Subcutaneous abdominal adipose tissue (tissue), 5 donors: Measurements from ENCODE around the gene PCCA.
"Not testable (repeated sequence)": the region's sequence is repeated elsewhere in the genome, so short reads cannot be mapped to it uniquely, and the experiment has no call there.

Source experiments
- H3K27ac ChIP-seq: one replicate; pipeline ENCODE4 v1.7.0; 2013; ENCODE audit warnings: low read depth, mild to moderate bottlenecking, inconsistent platforms, low read length, moderate library complexity
- H3K27me3 ChIP-seq, 5 donors: one replicate each; pipeline ENCODE4 v1.7.0; 2013; ENCODE audit warnings: low read length in 5 of 5, inconsistent platforms in 1 of 5; ENCODE audit not compliant: control insufficient read depth in 5 of 5, insufficient read depth in 4 of 5
- H3K36me3 ChIP-seq, 5 donors: one replicate each; pipeline ENCODE4 v1.7.0; 2013; ENCODE audit warnings: low read length in 5 of 5; ENCODE audit not compliant: control insufficient read depth in 5 of 5, insufficient read depth in 5 of 5
- H3K4me1 ChIP-seq, 5 donors: one replicate each; pipeline ENCODE4 v1.7.0; 2013; ENCODE audit warnings: low read length in 5 of 5, mild to moderate bottlenecking in 3 of 5, moderate library complexity in 1 of 5; ENCODE audit not compliant: control insufficient read depth in 5 of 5, insufficient read depth in 5 of 5
- H3K4me3 ChIP-seq, 5 donors: one replicate each; pipeline ENCODE4 v1.7.0; 2013; ENCODE audit warnings: low read length in 5 of 5, low read depth in 1 of 5
- H3K9ac ChIP-seq, 5 donors: one replicate each; pipeline ENCODE4 v1.7.0; 2013; ENCODE audit warnings: low read length in 5 of 5, mild to moderate bottlenecking in 4 of 5, moderate library complexity in 3 of 5
- H3K9me3 ChIP-seq, 5 donors: one replicate each; pipeline ENCODE4 v1.7.0; 2013; ENCODE audit warnings: low read length in 5 of 5; ENCODE audit not compliant: control insufficient read depth in 5 of 5
- donor health status: healthy.
- donor health status: healthy.
- donor health status: healthy.
- donor health status: healthy.
- donor health status: healthy.

PCCA gene

GRCh38 chr13:100150711-100151110, 61.8 kb downstream of the PCCA start:
- not testable (repeated sequence) for H3K4me3 ChIP-seq, H3K4me1 ChIP-seq, H3K27me3 ChIP-seq, H3K9ac ChIP-seq, H3K27ac ChIP-seq
- Histone ChIP-seq H3K9me3 (peaks cover 0 to 10% (median 0%) of the 10 kb centered on the region in 5 donors), H3K36me3 (peaks cover 5 to 11% (median 8%) of the 10 kb centered on the region in 5 donors)

- Histone ChIP-seq H3K36me3 (peaks cover 7 to 22% (median 12%) of the 10 kb centered on the region in 5 donors), H3K4me1 (peaks cover 0 to 5% (median 0%) of the 10 kb centered on the region in 5 donors), H3K27ac (no peak overlapping the region), H3K4me3 (no peak overlapping the region), H3K27me3 (no peaks in the 10 kb centered on the region), H3K9me3 (no peaks in the 10 kb centered on the region), H3K9ac (no peak overlapping the region)
These were observed 66.0 kb downstream of the PCCA start for GRCh38 chr13:100154842-100155416.

DNA sequence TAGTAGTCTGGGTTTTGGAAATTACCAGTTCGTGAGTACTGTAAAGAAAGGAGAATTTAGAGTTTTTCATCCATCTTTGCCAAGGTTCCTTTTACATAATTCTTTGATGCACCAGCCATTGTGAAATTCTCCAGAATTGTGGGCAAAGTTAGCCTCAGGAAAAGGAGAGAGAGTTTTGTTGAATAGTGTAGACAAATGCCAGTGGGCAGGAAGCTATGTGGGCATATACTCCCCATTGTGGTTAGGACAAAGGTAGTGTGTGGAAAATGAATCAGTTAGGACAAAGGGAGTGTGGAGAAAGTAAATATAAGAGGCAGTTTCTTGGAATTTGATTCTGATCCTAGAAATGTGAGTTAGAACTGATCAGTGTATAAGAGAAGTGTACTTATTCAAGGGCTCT, 67.9 kb downstream of the PCCA start:
- no peak overlapping the region for H3K9ac ChIP-seq
- no peak overlapping the region for H3K4me3 ChIP-seq
- no peaks in the 10 kb centered on the region for H3K27me3 ChIP-seq
- peaks cover 11 to 17% (median 13%) of the 10 kb centered on the region in 5 donors for H3K36me3 ChIP-seq
- H3K27ac ChIP-seq, result no peak overlapping the region
- no peaks in the 10 kb centered on the region for H3K9me3 ChIP-seq
- H3K4me1 ChIP-seq, result peaks cover 0 to 5% (median 0%) of the 10 kb centered on the region in 5 donors

- Histone ChIP-seq H3K36me3 (peaks cover 11 to 17% (median 13%) of the 10 kb centered on the region in 5 donors), H3K4me3 (no peak overlapping the region), H3K9ac (no peak overlapping the region), H3K9me3 (no peaks in the 10 kb centered on the region), H3K27ac (no peak overlapping the region), H3K4me1 (peaks cover 0 to 5% (median 0%) of the 10 kb centered on the region in 5 donors), H3K27me3 (no peaks in the 10 kb centered on the region)
These were observed 69.7 kb downstream of the PCCA start for GRCh38 chr13:100158569-100158968.

- no peaks in the 10 kb centered on the region for H3K27me3 ChIP-seq
- H3K4me1 ChIP-seq, result peaks cover 0 to 5% (median 0%) of the 10 kb centered on the region in 5 donors
- no peaks in the 10 kb centered on the region for H3K9me3 ChIP-seq
- no peak overlapping the region for H3K9ac ChIP-seq
- H3K27ac ChIP-seq, result no peak overlapping the region
- H3K36me3 ChIP-seq, result peaks cover 11 to 17% (median 13%) of the 10 kb centered on the region in 5 donors
- H3K4me3 ChIP-seq, result no peak overlapping the region
These were observed 70.7 kb downstream of the PCCA start for GRCh38 chr13:100159584-100159983.

- no peak overlapping the region for H3K27ac ChIP-seq
- no peaks in the 10 kb centered on the region for H3K27me3 ChIP-seq
- peaks cover 0 to 5% (median 0%) of the 10 kb centered on the region in 5 donors for H3K4me1 ChIP-seq
- H3K4me3 ChIP-seq, result no peak overlapping the region
- H3K9ac ChIP-seq, result no peak overlapping the region
- no peaks in the 10 kb centered on the region for H3K9me3 ChIP-seq
- H3K36me3 ChIP-seq, result peaks cover 7 to 14% (median 8%) of the 10 kb centered on the region in 5 donors
These were observed 71.6 kb downstream of the PCCA start for GRCh38 chr13:100160450-100160849.

GRCh38 chr13:100163375-100163774, 74.5 kb downstream of the PCCA start:
- H3K27ac ChIP-seq, result no peak overlapping the region

DNA sequence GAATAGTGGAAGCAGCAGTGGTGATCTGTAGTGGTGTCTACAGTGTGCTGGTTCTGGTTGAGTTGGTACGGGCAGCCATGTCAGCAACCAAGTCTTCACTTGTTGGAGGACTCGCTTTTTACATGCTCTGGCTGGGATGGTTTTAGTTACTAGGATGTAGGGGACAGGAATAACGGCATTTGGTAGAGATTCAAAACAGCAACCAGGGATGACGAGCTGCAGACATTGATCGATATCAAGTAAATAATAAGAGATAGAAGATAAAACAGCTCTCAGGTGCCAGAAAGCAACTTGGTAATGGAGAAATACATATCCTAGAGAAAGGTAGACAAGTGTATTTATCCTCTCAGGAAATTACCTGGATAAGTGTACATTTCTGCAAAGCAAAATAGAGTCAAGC, 84.3 kb downstream of the PCCA start:
- Histone ChIP-seq H3K27ac (no peak overlapping the region), H3K36me3 (peaks cover 0 to 3% (median 0%) of the 10 kb centered on the region in 5 donors), H3K27me3 (no peaks in the 10 kb centered on the region), H3K4me3 (no peak overlapping the region), H3K9me3 (no peaks in the 10 kb centered on the region), H3K9ac (no peak overlapping the region), H3K4me1 (peaks cover 0 to 10% (median 5%) of the 10 kb centered on the region in 5 donors)

More at GRCh38 chr13:100163375-100163774, 74.5 kb downstream of the PCCA start:
- no peak overlapping the region for H3K4me3 ChIP-seq
- H3K4me1 ChIP-seq, result no peaks in the 10 kb centered on the region
- no peaks in the 10 kb centered on the region for H3K27me3 ChIP-seq
- peaks cover 0 to 4% (median 2%) of the 10 kb centered on the region in 5 donors for H3K36me3 ChIP-seq
- H3K9me3 ChIP-seq, result no peaks in the 10 kb centered on the region
- no peak overlapping the region for H3K9ac ChIP-seq

GRCh38 chr13:100174455-100174854, 85.6 kb downstream of the PCCA start:
- peaks cover 0 to 10% (median 5%) of the 10 kb centered on the region in 5 donors for H3K4me1 ChIP-seq
- not testable (repeated sequence) for H3K27me3 ChIP-seq, H3K36me3 ChIP-seq, H3K4me3 ChIP-seq, H3K9me3 ChIP-seq, H3K27ac ChIP-seq, H3K9ac ChIP-seq

GRCh38 chr13:100175078-100175802, 86.3 kb downstream of the PCCA start:
- H3K27me3 ChIP-seq, result no peaks in the 10 kb centered on the region
- no peaks in the 10 kb centered on the region for H3K9me3 ChIP-seq
- peaks cover 0 to 10% (median 5%) of the 10 kb centered on the region in 5 donors for H3K4me1 ChIP-seq
- no peak overlapping the region for H3K4me3 ChIP-seq
- H3K9ac ChIP-seq, result no peak overlapping the region
- no peak overlapping the region for H3K27ac ChIP-seq
- peaks cover 0 to 3% (median 0%) of the 10 kb centered on the region in 5 donors for H3K36me3 ChIP-seq
